ENCODE data around the gene MPV17. TPM values are rescaled to one million over a fixed set of nuclear protein-coding genes. Genes with fewer than 3 reads are reported as not detected.
A peak's percentile ranks its signal among the peaks of the same experiment; 100 is the strongest.

Gene MPV17
- total and polyA plus RNA-seq, 2 of the 13 experiments (the other 11 are each of a cell fraction or from before 2014, with no cell fraction given), result 48.9 to 129 TPM

- TF ChIP-seq ZBTB14 (CRISPR knock-in tag; IDR thresholded peaks at IDR 0.05), result peak; percentile 69
- peak; percentile 93 for TF ChIP-seq ZNF687 (CRISPR knock-in tag; IDR thresholded peaks at IDR 0.05)
- TF ChIP-seq HOXA5 (CRISPR knock-in tag; IDR thresholded peaks at IDR 0.05), result peak; percentile 96
- TF ChIP-seq ZSCAN21 (CRISPR knock-in tag; IDR thresholded peaks at IDR 0.05; ENCODE audit: borderline replicate concordance), result peak; percentile 18; the same call in 1 of the 2 replicates
- no peak; the same call in 1 of the 2 replicates for TF ChIP-seq ZNF512B (CRISPR knock-in tag; IDR thresholded peaks at IDR 0.05; ENCODE audit: borderline replicate concordance)
- TF ChIP-seq ZNF850 (CRISPR knock-in tag; conservative IDR thresholded peaks at IDR 0.05), result no peak; the same call in 1 of the 2 replicates
- TF ChIP-seq ZNF513 (CRISPR knock-in tag; conservative IDR thresholded peaks at IDR 0.05), result 0 out of 2 replicates have a peak, but pooled peaks have one; percentile 29
- TF ChIP-seq FOXM1 (CRISPR knock-in tag; IDR thresholded peaks at IDR 0.05), result no peak; the same call in 1 of the 2 replicates
- peak; percentile 99 for TF ChIP-seq ZNF275 (CRISPR knock-in tag; IDR thresholded peaks at IDR 0.05; ENCODE audit: borderline replicate concordance)
- TF ChIP-seq ZSCAN30 (CRISPR knock-in tag; IDR thresholded peaks at IDR 0.05), result peak; percentile 99
- TF ChIP-seq ZNF354B (CRISPR knock-in tag; IDR thresholded peaks at IDR 0.05), result no peak; the same call in none of the 2 replicates
- TF ChIP-seq MAFF (IDR thresholded peaks at IDR 0.05; ENCODE audit: low read depth, low read length), result no peak
- peak; percentile 98 for TF ChIP-seq POGK (CRISPR knock-in tag; conservative IDR thresholded peaks at IDR 0.05)
- no peak for TF ChIP-seq ZNF781 (CRISPR knock-in tag; IDR thresholded peaks at IDR 0.05; ENCODE audit: borderline replicate concordance, not compliant biosample characterization)
Observed at GRCh38 chr2:27370026-27370815, 47.3 kb upstream of the MPV17 start, which contains the start of the genes EIF2B4 and SNX17 (continued).

All from HepG2 (cell line).